HCT116 (cell line): ENCODE data around the gene SLC35C1. TPM values are rescaled to one million over a fixed set of nuclear protein-coding genes. Genes with fewer than 3 reads are reported as not detected.

Experiments
- ATAC-seq: fragments of 200-7000 bp; cut with Tn5 transposase; 2 replicates; pipeline ENCODE4 v1.9.1; 2020; ENCODE audit warnings: mild to moderate bottlenecking, moderate library complexity
- BruUV-seq: library from RNA; stranded (reverse); fragments of 400-500 nt; replicated peaks from 2 replicates; lab custom pipeline; 2021; lab: Mats Ljungman, UMichigan
- CTCF ChIA-PET: fragments of 300-600 bp; sonication (Branson Sonifier 250); formaldehyde crosslinking; loops from one replicate; lab custom pipeline; 2021; ENCODE audit warnings: antibody characterized with exemption; lab: Charles Lee
- POLR2A ChIA-PET: fragments of 300-600, 350-600 bp; sonication (Branson Sonifier 250); formaldehyde crosslinking; loops from one replicate; lab custom pipeline; 2021; ENCODE audit warnings: antibody characterized with exemption; lab: Charles Lee
- RAD21 ChIA-PET, 2 experiments: fragments of 300-600 bp; sonication (Branson Sonifier 250); formaldehyde crosslinking; loops; one replicate each; lab custom pipeline; 2023; ENCODE audit warnings: low total read pairs in 2 of 2; ENCODE audit not compliant: uncharacterized antibody in 2 of 2, unreplicated experiment in 2 of 2, low non-redundant PET in 1 of 2; lab: Charles Lee
- DNase-seq: peaks from one replicate; pipeline ENCODE4 v3.0.0-alpha.2; 2010; ENCODE audit warnings: low read depth, low spot score
- H2AFZ ChIP-seq: fragments of 200-600 bp; shearing (Covaris generic), sonication (generic); 2 replicates; pipeline ENCODE4 v1.6.1; 2017; ENCODE audit warnings: low read depth, mixed run types, mixed read lengths, antibody characterized with exemption, low read length; ENCODE audit not compliant: poor library complexity, severe bottlenecking
- H3K27ac ChIP-seq: 2 replicates; pipeline ENCODE4 v1.5.1; 2012; ENCODE audit warnings: low read depth, low read length
- H3K27me3 ChIP-seq: fragments of 200-600 bp; sonication (generic); 2 replicates; pipeline ENCODE4 v1.6.1; 2016; ENCODE audit warnings: mixed run types, low read length, mixed read lengths; ENCODE audit not compliant: insufficient read depth
- H3K36me3 ChIP-seq, 2 experiments: fragments of 200-500 bp in 1 of 2; fragments of 200-600 bp in 1 of 2; sonication (Bioruptor generic) in 1 of 2; sonication (generic) in 1 of 2; 2 replicates each; pipeline versions ENCODE4 v1.5.1 to v1.6.1; 2014 to 2016; ENCODE audit warnings: low read length in 2 of 2, inconsistent platforms in 1 of 2, mixed read lengths in 1 of 2, mixed run types in 1 of 2; ENCODE audit not compliant: insufficient read depth in 2 of 2, control insufficient read depth in 1 of 2
- H3K4me1 ChIP-seq, 2 experiments: fragments of 200-600 bp in 1 of 2; sonication (generic) in 1 of 2; 2 replicates each; pipeline versions ENCODE4 v1.5.1 to v1.6.1; 2012 to 2017; ENCODE audit warnings: low read length in 2 of 2, inconsistent platforms in 1 of 2, mild to moderate bottlenecking in 1 of 2, mixed read lengths in 1 of 2, mixed run types in 1 of 2, moderate library complexity in 1 of 2; ENCODE audit not compliant: insufficient read depth in 2 of 2, control insufficient read depth in 1 of 2
- H3K4me2 ChIP-seq: fragments of 200-600 bp; sonication (generic); 2 replicates; pipeline ENCODE4 v1.6.1; 2017; ENCODE audit warnings: mixed run types, low read length, mixed read lengths
- H3K4me3 ChIP-seq, 2 experiments: fragments of 200-600 bp in 1 of 2; sonication (generic) in 1 of 2; replicated peaks in 1 of 2; 2 replicates each; pipeline ENCODE4 v1.5.1; 2011 to 2016; ENCODE audit warnings: low read length in 2 of 2, control low read depth in 1 of 2, low read depth in 1 of 2, mild to moderate bottlenecking in 1 of 2, mixed read lengths in 1 of 2, mixed run types in 1 of 2
- H3K79me2 ChIP-seq: fragments of 200-600 bp; sonication (generic); 2 replicates; pipeline ENCODE4 v1.6.1; 2017; ENCODE audit warnings: mild to moderate bottlenecking, mixed run types, low read length, moderate library complexity, mixed read lengths; ENCODE audit not compliant: insufficient read depth
- H3K9ac ChIP-seq: fragments of 200-600 bp; sonication (generic); 2 replicates; pipeline ENCODE4 v1.6.1; 2016; ENCODE audit warnings: low read length, mixed read lengths
- H3K9me2 ChIP-seq: fragments of 200-600 bp; sonication (generic), shearing (Covaris generic); 2 replicates; pipeline ENCODE4 v1.6.1; 2017; ENCODE audit warnings: mixed run types, mild to moderate bottlenecking, moderate library complexity; ENCODE audit not compliant: insufficient read depth
- H3K9me3 ChIP-seq, 2 experiments: fragments of 200-500 bp in 1 of 2; fragments of 200-600 bp in 1 of 2; sonication (Bioruptor generic) in 1 of 2; sonication (generic) in 1 of 2; 2 replicates each; pipeline ENCODE4 v1.6.1; 2014 to 2017; ENCODE audit warnings: low read length in 2 of 2, mixed read lengths in 2 of 2, inconsistent platforms in 1 of 2, low read depth in 1 of 2, mild to moderate bottlenecking in 1 of 2, mixed run types in 1 of 2, moderate library complexity in 1 of 2; ENCODE audit not compliant: control insufficient read depth in 1 of 2, insufficient read depth in 1 of 2
- H4K20me1 ChIP-seq: fragments of 200-600 bp; sonication (generic), shearing (Covaris generic); 2 replicates; pipeline ENCODE4 v1.6.1; 2017; ENCODE audit warnings: mixed run types, mild to moderate bottlenecking, moderate library complexity; ENCODE audit not compliant: insufficient read depth
- CBX3 ChIP-seq: IDR thresholded peaks from 2 replicates; pipeline ENCODE4 v1.6.1; 2012; ENCODE audit warnings: low read depth
- CEBPB ChIP-seq: IDR thresholded peaks from 2 replicates; pipeline ENCODE4 v1.6.1; 2012; ENCODE audit warnings: low read depth
- EGR1 ChIP-seq: IDR thresholded peaks from 2 replicates; pipeline ENCODE4 v1.6.1; 2012; ENCODE audit warnings: low read depth
- EZH2phosphoT487 ChIP-seq: fragments of 200-600 bp; IDR thresholded peaks from 2 replicates; pipeline ENCODE4 v1.6.1; 2018; ENCODE audit warnings: antibody characterized with exemption, borderline replicate concordance
- FOSL1 ChIP-seq: IDR thresholded peaks from 2 replicates; pipeline ENCODE4 v1.6.1; 2012; ENCODE audit warnings: low read depth
- SP1 ChIP-seq: IDR thresholded peaks from 2 replicates; pipeline ENCODE4 v1.6.1; 2012; ENCODE audit warnings: low read depth
- SRF ChIP-seq: IDR thresholded peaks from 2 replicates; pipeline ENCODE4 v1.6.1; 2012; ENCODE audit warnings: low read depth
- TCF7L2 ChIP-seq: IDR thresholded peaks from 2 replicates; pipeline ENCODE4 v1.7.0; 2011; ENCODE audit warnings: borderline replicate concordance, inconsistent platforms; ENCODE audit not compliant: insufficient read depth, insufficient read length; ENCODE audit errors: extremely low read depth
- ZBTB33 ChIP-seq: IDR thresholded peaks from 2 replicates; pipeline ENCODE4 v1.6.1; 2011; ENCODE audit warnings: mild to moderate bottlenecking, low read length, moderate library complexity; ENCODE audit not compliant: insufficient replicate concordance; ENCODE audit errors: extremely low read depth
- ZFX ChIP-seq: fragments of 450-650 bp; IDR thresholded peaks from 2 replicates; pipeline ENCODE4 v1.6.1; 2017
- ZNF274 ChIP-seq: fragments of 200-500 bp; sonication (Bioruptor generic); IDR thresholded peaks from 2 replicates; pipeline ENCODE4 v1.6.1; 2014; ENCODE audit warnings: mild to moderate bottlenecking, low read depth, low read length, inconsistent platforms
- intact Hi-C: fragments of 100-400 bp; cut with micrococcal nuclease; formaldehyde crosslinking; loops from 2 replicates; pipeline ENCODE4 v1.10.0; 2022
- total RNA-seq: library from RNA; stranded (reverse); gene quantifications from one replicate; pipeline ENCODE4 v1.2.1, GENCODE V29; 2021; ENCODE audit not compliant: unreplicated experiment

Gene SLC35C1
- total RNA-seq, 1 experiment from 2014 or later = 18.2 TPM

- Histone ChIP-seq H3K9me3 (no peaks in the 10 kb centered on the region), H3K9ac (peak overlapping the region; percentile 78), H3K27ac (peak overlapping the region; percentile 49; the same call in 1 of the 2 replicates), H3K4me3 (peak overlapping the region; percentile 85 to 86), H3K27me3 (no peaks in the 10 kb centered on the region), H3K36me3 (peaks cover 0 to 4% of the 10 kb centered on the region in 2 experiments; a peak in 3 of 4 replicates), H4K20me1 (no peaks in the 10 kb centered on the region), H3K4me2 (peak overlapping the region; percentile 91), H3K4me1 (peaks cover 18 to 35% of the 10 kb centered on the region in 2 experiments), H3K79me2 (peaks cover 28% of the 10 kb centered on the region), H2AFZ (no peak overlapping the region), H3K9me2 (no peaks in the 10 kb centered on the region)
- no peak for DNase-seq
- ChIA-PET RAD21 (no interaction called here), CTCF (no interaction called here), POLR2A (interaction anchor here (1.4 kb wide), 1 partner anchor 10 kb away, joined by 3 read pairs; no protein-coding TSS in a partner anchor)
- TSS peak; percentile 34 for BruUV-seq
- TF ChIP-seq SP1 = no peak
- intact Hi-C loops = no loop called here
- no peak for ATAC-seq
Measured at GRCh38 chr11:45806072-45806933, 1.4 kb downstream of the SLC35C1 start.

GRCh38 chr11:45806937-45807791 is 2.2 kb downstream of the SLC35C1 start:
- peak overlapping the region; percentile 91; the same call in 1 of the 2 replicates for H3K4me2 ChIP-seq
- intact Hi-C loops = no loop called here
- peaks cover 28% of the 10 kb centered on the region for H3K79me2 ChIP-seq
- peaks cover 0 to 5% of the 10 kb centered on the region in 2 experiments; a peak in 3 of 4 replicates for H3K36me3 ChIP-seq
- ChIA-PET RAD21 (no interaction called here), POLR2A (no interaction called here), CTCF (no interaction called here)
- no peak overlapping the region for H2AFZ ChIP-seq
- no peaks in the 10 kb centered on the region for H3K9me2 ChIP-seq
- H3K9me3 ChIP-seq = no peaks in the 10 kb centered on the region
- no peak overlapping the region for H3K27ac ChIP-seq
- DNase-seq = no peak
- ATAC-seq = no peak
- no peak overlapping the region for H3K9ac ChIP-seq
- H3K4me1 ChIP-seq = peaks cover 18 to 31% of the 10 kb centered on the region in 2 experiments
- no peak overlapping the region for H3K4me3 ChIP-seq
- no peaks in the 10 kb centered on the region for H4K20me1 ChIP-seq
- BruUV-seq = no TSS peak
- H3K27me3 ChIP-seq = no peaks in the 10 kb centered on the region
- TF ChIP-seq TCF7L2 (no peak), FOSL1 (no peak), ZBTB33 (no peak), ZNF274 (no peak), EGR1 (no peak), SRF (no peak), CBX3 (no peak), EZH2phosphoT487 (no peak), CEBPB (no peak), ZFX (no peak)
